ENCODE results near the gene ANTKMT.

The ANTKMT gene

GRCh38 chr16:677316-678190 lies 43.4 kb upstream of the ANTKMT start:
- peaks cover 30% of the 10 kb centered on the region for H3K36me3 ChIP-seq (replicated peaks)
- no peak overlapping the region for H3K27ac ChIP-seq
- no peak overlapping the region for H3K4me3 ChIP-seq (ENCODE audit: low read depth, low read length)
- no peak for DNase-seq
- TF ChIP-seq CTCF (IDR thresholded peaks at IDR 0.05; ENCODE audit: low read depth, low read length, missing control alignments): no peak
- no peaks in the 10 kb centered on the region for H3K27me3 ChIP-seq (replicated peaks)
- in situ Hi-C loops (cut with HindIII; ENCODE audit: low pct_ligation_motif_present, low sequenced_read_pairs): no loop called here

- H3K27me3 ChIP-seq (replicated peaks): no peaks in the 10 kb centered on the region
- TF ChIP-seq CTCF (IDR thresholded peaks at IDR 0.05; ENCODE audit: low read depth, low read length, missing control alignments): no peak
- no peak for DNase-seq
- H3K27ac ChIP-seq: no peak overlapping the region
- H3K36me3 ChIP-seq (replicated peaks): peaks cover 30% of the 10 kb centered on the region
- in situ Hi-C loops (cut with HindIII; ENCODE audit: low pct_ligation_motif_present, low sequenced_read_pairs): no loop called here
- no peak overlapping the region for H3K4me3 ChIP-seq (ENCODE audit: low read depth, low read length)
Measured at GRCh38 chr16:678209-678857, 42.6 kb upstream of the ANTKMT start.

- H3K4me3 ChIP-seq (ENCODE audit: low read depth, low read length): peak overlapping the region; percentile 56
- in situ Hi-C loops (cut with HindIII; ENCODE audit: low pct_ligation_motif_present, low sequenced_read_pairs): no loop called here
- no peak overlapping the region for H3K27ac ChIP-seq
- no peaks in the 10 kb centered on the region for H3K27me3 ChIP-seq (replicated peaks)
- no peak for TF ChIP-seq CTCF (IDR thresholded peaks at IDR 0.05; ENCODE audit: low read depth, low read length, missing control alignments)
- no peak for DNase-seq
- H3K36me3 ChIP-seq (replicated peaks): peaks cover 25% of the 10 kb centered on the region
Measured at GRCh38 chr16:678858-679813, 41.8 kb upstream of the ANTKMT start.

- peak; percentile 76 for DNase-seq
- peak within 1 kb of the TSS; percentile 59 for H3K27ac ChIP-seq
- H3K36me3 ChIP-seq (replicated peaks): peaks cover 20% of the 10 kb centered on the region
- TF ChIP-seq CTCF (IDR thresholded peaks at IDR 0.05; ENCODE audit: low read depth, low read length, missing control alignments): no peak
- H3K4me3 ChIP-seq (ENCODE audit: low read depth, low read length): peak within 1 kb of the TSS; percentile 72
- in situ Hi-C loops (cut with HindIII; ENCODE audit: low pct_ligation_motif_present, low sequenced_read_pairs): no loop called here
- no peaks in the 10 kb centered on the region for H3K27me3 ChIP-seq (replicated peaks)
Measured at GRCh38 chr16:679814-680624, 40.9 kb upstream of the ANTKMT start, which contains the start of gene STUB1. Gene STUB1 (plus strand): TSS chr16:680410. CDS start chr16:680526, 116 bp downstream.

- no peak for TF ChIP-seq CTCF (IDR thresholded peaks at IDR 0.05; ENCODE audit: low read depth, low read length, missing control alignments)
- no peaks in the 10 kb centered on the region for H3K27me3 ChIP-seq (replicated peaks)
- no peak for DNase-seq
- peak overlapping the region; percentile 59 for H3K27ac ChIP-seq
- H3K36me3 ChIP-seq (replicated peaks): peaks cover 20% of the 10 kb centered on the region
- in situ Hi-C loops (cut with HindIII; ENCODE audit: low pct_ligation_motif_present, low sequenced_read_pairs): no loop called here
- peak overlapping the region; percentile 72 for H3K4me3 ChIP-seq (ENCODE audit: low read depth, low read length)
Measured at GRCh38 chr16:680625-680945, 40.4 kb upstream of the ANTKMT start.
